Astrocyte (in vitro differentiated cells and primary cell): Measurements from ENCODE around the gene GJB6.

Source experiments
- CTCF ChIP-seq: IDR thresholded peaks from 2 replicates; pipeline ENCODE4 v1.5.1; 2011; ENCODE audit warnings: low read depth, mild to moderate bottlenecking, inconsistent platforms, low read length, moderate library complexity; ENCODE audit not compliant: insufficient read depth
- EZH2 ChIP-seq: IDR thresholded peaks from 2 replicates; pipeline ENCODE4 v1.6.1; 2012; ENCODE audit warnings: mild to moderate bottlenecking, low read length, inconsistent platforms; ENCODE audit not compliant: insufficient read depth

GRCh38 chr13:20230913-20231838, 943 bp downstream of the GJB6 start:
- TF ChIP-seq CTCF (no peak), EZH2 (no peak)
